Activated CD8-positive, alpha-beta memory T cell treated with anti-CD3 and anti-CD28 coated beads, Interleukin-2, amount 50 U/mL, for 4 hours (primary cell): ENCODE data around the gene ENOX1.

ENCODE experiments used
- DNase-seq: peaks from one replicate; pipeline ENCODE4 v3.0.0-alpha.2; 2020

The ENOX1 gene

GRCh38 chr13:43584751-43585150, 202.0 kb downstream of the ENOX1 start:
- DNase-seq: no peak

GRCh38 chr13:43583321-43583720, 203.5 kb downstream of the ENOX1 start:
- no peak for DNase-seq

GRCh38 chr13:43580280-43580679, 206.5 kb downstream of the ENOX1 start:
- no peak for DNase-seq

- no peak for DNase-seq
Measured at GRCh38 chr13:43579321-43579720, 207.5 kb downstream of the ENOX1 start.

- DNase-seq: no peak
Measured at GRCh38 chr13:43574605-43575004, 212.2 kb downstream of the ENOX1 start.

GRCh38 chr13:43573802-43574514, 212.8 kb downstream of the ENOX1 start:
- no peak for DNase-seq

GRCh38 chr13:43573361-43573740, 213.4 kb downstream of the ENOX1 start:
- no peak for DNase-seq

- no peak for DNase-seq
Measured at GRCh38 chr13:43572656-43573360, 214.0 kb downstream of the ENOX1 start.

- DNase-seq: no peak
Measured at GRCh38 chr13:43569658-43570057, 217.1 kb downstream of the ENOX1 start.

- no peak for DNase-seq
Measured at GRCh38 chr13:43567608-43568007, 219.2 kb downstream of the ENOX1 start.

GRCh38 chr13:43564952-43565351, 221.8 kb downstream of the ENOX1 start:
- DNase-seq: no peak

- DNase-seq: no peak
Measured at GRCh38 chr13:43561081-43561480, 225.7 kb downstream of the ENOX1 start.

GRCh38 chr13:43558939-43559338, 227.8 kb downstream of the ENOX1 start:
- no peak for DNase-seq

- DNase-seq: no peak
Measured at GRCh38 chr13:43558326-43558725, 228.4 kb downstream of the ENOX1 start.

GRCh38 chr13:43555667-43556066, 231.1 kb downstream of the ENOX1 start:
- no peak for DNase-seq

- DNase-seq: no peak
Measured at GRCh38 chr13:43551897-43552456, 234.8 kb downstream of the ENOX1 start.

GRCh38 chr13:43546816-43547215, 240.0 kb downstream of the ENOX1 start:
- no peak for DNase-seq

- DNase-seq: no peak
Measured at GRCh38 chr13:43546251-43546650, 240.5 kb downstream of the ENOX1 start.

GRCh38 chr13:43545317-43545874, 241.4 kb downstream of the ENOX1 start:
- no peak for DNase-seq

GRCh38 chr13:43544631-43545030, 242.1 kb downstream of the ENOX1 start:
- DNase-seq: no peak

- DNase-seq: no peak
Measured at GRCh38 chr13:43544011-43544410, 242.8 kb downstream of the ENOX1 start.

GRCh38 chr13:43543331-43543730, 243.4 kb downstream of the ENOX1 start:
- DNase-seq: no peak

- no peak for DNase-seq
Measured at GRCh38 chr13:43537124-43537523, 249.6 kb downstream of the ENOX1 start.

- no peak for DNase-seq
Measured at GRCh38 chr13:43529796-43530195, 257.0 kb downstream of the ENOX1 start.
